GM21528 (cell line): ENCODE measurements around the gene CFAP119.

Source experiments
- ATAC-seq: cut with Tn5 transposase; IDR thresholded peaks from one replicate; pipeline ENCODE4 v1.9.1; 2021; ENCODE audit warnings: mild to moderate bottlenecking, moderate library complexity; ENCODE audit not compliant: unreplicated experiment, low FRiP score

The CFAP119 gene

GRCh38 chr16:30743716-30744115 is 18.1 kb downstream of the CFAP119 start:
- no peak for ATAC-seq

- ATAC-seq: no peak
Measured at GRCh38 chr16:30741461-30741914, 20.4 kb downstream of the CFAP119 start.

GRCh38 chr16:30740364-30741251 is 21.3 kb downstream of the CFAP119 start:
- ATAC-seq: no peak

- ATAC-seq: no peak
Measured at GRCh38 chr16:30738984-30739951, 22.6 kb downstream of the CFAP119 start.

- no peak for ATAC-seq
Measured at GRCh38 chr16:30737794-30738648, 23.8 kb downstream of the CFAP119 start.

- no peak for ATAC-seq
Measured at GRCh38 chr16:30736995-30737793, 24.7 kb downstream of the CFAP119 start.

- ATAC-seq: no peak
Measured at GRCh38 chr16:30731411-30731810, 30.5 kb downstream of the CFAP119 start.

GRCh38 chr16:30728899-30729672 is 32.8 kb downstream of the CFAP119 start:
- ATAC-seq: no peak

- no peak for ATAC-seq
Measured at GRCh38 chr16:30728321-30728720, 33.5 kb downstream of the CFAP119 start.

- no peak for ATAC-seq
Measured at GRCh38 chr16:30725418-30725792, 36.5 kb downstream of the CFAP119 start.

GRCh38 chr16:30724641-30725417 is 37.0 kb downstream of the CFAP119 start:
- ATAC-seq: no peak

GRCh38 chr16:30723725-30724355 is 38.0 kb downstream of the CFAP119 start:
- no peak for ATAC-seq

- no peak for ATAC-seq
Measured at GRCh38 chr16:30722916-30723315, 38.9 kb downstream of the CFAP119 start.

GRCh38 chr16:30722443-30722842 is 39.4 kb downstream of the CFAP119 start:
- ATAC-seq: no peak

GRCh38 chr16:30721606-30722005 is 40.3 kb downstream of the CFAP119 start:
- ATAC-seq: no peak

- ATAC-seq: no peak
Measured at GRCh38 chr16:30721167-30721566, 40.7 kb downstream of the CFAP119 start.

GRCh38 chr16:30720694-30721093 is 41.2 kb downstream of the CFAP119 start:
- no peak for ATAC-seq
